ENCODE data around the gene PCNX2. TPM values are rescaled to one million over a fixed set of nuclear protein-coding genes. Genes with fewer than 3 reads are reported as not detected.

The PCNX2 gene
- total and polyA plus RNA-seq, 2 of the 8 experiments (the other 6 are each of a cell fraction or from before 2014, with no cell fraction given): 46.1 to 57.6 TPM

DNA sequence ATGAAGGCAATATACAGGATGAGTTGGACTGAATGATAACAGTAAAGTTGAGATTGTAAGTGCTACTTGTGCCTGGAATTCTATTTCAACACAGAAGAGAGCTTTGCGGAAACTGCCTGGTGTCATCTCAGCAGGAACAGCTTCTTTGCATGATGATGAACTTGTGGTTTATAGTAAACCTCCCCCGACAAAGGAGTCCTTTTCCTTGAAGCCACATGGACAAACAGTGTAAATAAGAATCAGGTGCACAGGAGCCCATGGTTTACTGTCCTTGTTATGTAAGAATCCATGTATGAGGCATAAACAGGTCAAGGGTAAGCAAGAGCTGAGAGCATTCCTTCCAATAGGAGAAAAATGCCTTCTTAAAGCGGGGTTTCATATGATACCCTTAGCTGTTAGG, 66.2 kb downstream of the PCNX2 start:
- Histone ChIP-seq H3K4me3 (ENCODE audit: extremely low read depth in 1 of 4, insufficient read depth in 2 of 4, low read depth in 3 of 4, low read length in 4 of 4) (no peak overlapping the region), H2BK5ac (ENCODE audit: low read depth, low read length) (no peak overlapping the region), H4K20me1 (replicated peaks in 1 of 2; ENCODE audit: control insufficient read depth in 1 of 2, insufficient read depth in 2 of 2, low read length in 2 of 2) (peaks cover 3 to 4% of the 10 kb centered on the region in 2 experiments), H3K14ac (ENCODE audit: insufficient read length) (no peak overlapping the region), H2BK15ac (ENCODE audit: low read length) (no peak overlapping the region), H3K4me1 (replicated peaks in 1 of 4; ENCODE audit: control insufficient read depth in 3 of 4, insufficient read depth in 4 of 4, low read length in 3 of 4) (no peaks in the 10 kb centered on the region), H2BK120ac (replicated peaks; ENCODE audit: low read depth, low read length) (no peak overlapping the region), H4K8ac (ENCODE audit: extremely low read depth, insufficient read depth, low read length) (no peak overlapping the region), H2AFZ (ENCODE audit: low read length) (no peak overlapping the region), H3K36me3 (ENCODE audit: control insufficient read depth in 2 of 4, insufficient read depth in 4 of 4, low read length in 3 of 4) (peaks cover 0 to 27% (median 15%) of the 10 kb centered on the region in 4 experiments; a peak in 6 of 8 replicates), H4K91ac (replicated peaks; ENCODE audit: insufficient read length, low read length) (no peak overlapping the region), H3K23ac (ENCODE audit: insufficient read length) (no peak overlapping the region), H2BK20ac (ENCODE audit: low read length) (no peak overlapping the region), H3K4me2 (ENCODE audit: insufficient read depth in 1 of 2, low read depth in 2 of 2, low read length in 2 of 2) (no peak overlapping the region), H2AK5ac (ENCODE audit: low read depth, low read length) (no peak overlapping the region), H3K4ac (replicated peaks; ENCODE audit: insufficient read length, low read depth, low read length) (no peak overlapping the region), H3K18ac (ENCODE audit: extremely low read depth, low read length) (no peak overlapping the region), H2BK12ac (ENCODE audit: low read depth, low read length) (no peak overlapping the region), H3K9ac (replicated peaks in 1 of 4; ENCODE audit: extremely low read depth in 1 of 4, low read depth in 3 of 4, low read length in 3 of 4) (no peak overlapping the region), H4K5ac (ENCODE audit: insufficient read length, low read depth, low read length) (no peak overlapping the region), H3K23me2 (ENCODE audit: low read depth, low read length) (no peaks in the 10 kb centered on the region), H3K79me1 (ENCODE audit: low read depth, low read length) (no peaks in the 10 kb centered on the region), H3K27me3 (replicated peaks in 1 of 4; ENCODE audit: control insufficient read depth in 3 of 4, extremely low read depth in 1 of 4, insufficient read depth in 3 of 4, low read length in 3 of 4) (peaks cover 0 to 1% (median 0%) of the 10 kb centered on the region in 4 experiments; a peak in 1 of 7 replicates), H3K79me2 (ENCODE audit: control insufficient read depth in 1 of 2, insufficient read depth in 2 of 2, low read length in 2 of 2) (no peaks in the 10 kb centered on the region), H3K27ac (ENCODE audit: low read depth, low read length) (no peak overlapping the region), H3K9me3 (ENCODE audit: insufficient read depth in 2 of 2, low read depth in 1 of 2, low read length in 1 of 2) (no peaks in the 10 kb centered on the region), H3K56ac (replicated peaks; ENCODE audit: insufficient read length, low read depth, low read length) (no peak overlapping the region)
- WGBS, 2 experiments (ENCODE audit: extremely low coverage in 1 of 2, insufficient coverage in 1 of 2, insufficient read length in 1 of 2, insufficient replicate concordance in 2 of 2, low coverage in 1 of 2, low lambda C conversion rate in 2 of 2, missing lambda C conversion rate in 1 of 2): 87% methylated on average over 3 of the region's 3 CpGs; no CpG with 5 or more reads in 1 of the 2 experiments
- ChIA-PET CTCF (ENCODE audit: partially characterized antibody) (no interaction called here), POLR2A (ENCODE audit: partially characterized antibody) (interaction anchor here (1.0 kb wide), 1 partner anchor 20 kb away, joined by 3 read pairs; no protein-coding TSS in a partner anchor)
- DNase-seq (ENCODE audit: low read depth in 1 of 2, low spot score in 2 of 2) (no peak), FAIRE-seq (no peak)
- no peak for TF ChIP-seq NRF1 (IDR thresholded peaks at IDR 0.05; ENCODE audit: low read depth, low read length)
